Measurements from ENCODE around the gene TNFRSF12A.

TNFRSF12A gene

GRCh38 chr16:3021449-3022207 lies 1.5 kb downstream of the TNFRSF12A start:
- TF ChIP-seq CTCF (IDR thresholded peaks at IDR 0.05; ENCODE audit: low read depth, low read length, missing control alignments): peak; percentile 46
- peak overlapping the region; percentile 68 for H3K4me3 ChIP-seq (ENCODE audit: low read depth, low read length)
- DNase-seq (ENCODE audit: low read depth): no peak

- no peak for TF ChIP-seq CTCF (IDR thresholded peaks at IDR 0.05; ENCODE audit: low read depth, low read length, missing control alignments)
- H3K4me3 ChIP-seq (ENCODE audit: low read depth, low read length): no peak overlapping the region
- DNase-seq (ENCODE audit: low read depth): no peak
Observed at GRCh38 chr16:3022208-3022683, 2.1 kb downstream of the TNFRSF12A start.

- DNase-seq (ENCODE audit: low read depth): no peak
- TF ChIP-seq CTCF (IDR thresholded peaks at IDR 0.05; ENCODE audit: low read depth, low read length, missing control alignments): no peak
- H3K4me3 ChIP-seq (ENCODE audit: low read depth, low read length): peak overlapping the region; percentile 69
Observed at GRCh38 chr16:3022684-3023414, 2.7 kb downstream of the TNFRSF12A start.

GRCh38 chr16:3023415-3023668 lies 3.2 kb downstream of the TNFRSF12A start:
- DNase-seq (ENCODE audit: low read depth): no peak
- H3K4me3 ChIP-seq (ENCODE audit: low read depth, low read length): peak overlapping the region; percentile 69
- no peak for TF ChIP-seq CTCF (IDR thresholded peaks at IDR 0.05; ENCODE audit: low read depth, low read length, missing control alignments)

GRCh38 chr16:3023669-3024478 lies 3.7 kb downstream of the TNFRSF12A start, which contains the start of the genes HCFC1R1 and THOC6:
Gene HCFC1R1 (minus strand): TSS chr16:3023942. CDS start chr16:3023941, 1 bp downstream.
Gene THOC6 (plus strand): TSS chr16:3024035. CDS start chr16:3024327, 292 bp downstream.
- TF ChIP-seq CTCF (IDR thresholded peaks at IDR 0.05; ENCODE audit: low read depth, low read length, missing control alignments): no peak
- H3K4me3 ChIP-seq (ENCODE audit: low read depth, low read length): peak within 1 kb of the TSS; percentile 69
- peak; percentile 98 for DNase-seq (ENCODE audit: low read depth)

- H3K4me3 ChIP-seq (ENCODE audit: low read depth, low read length): no peak overlapping the region
- TF ChIP-seq CTCF (IDR thresholded peaks at IDR 0.05; ENCODE audit: low read depth, low read length, missing control alignments): no peak
- no peak for DNase-seq (ENCODE audit: low read depth)
Observed at GRCh38 chr16:3025032-3026002, 5.1 kb downstream of the TNFRSF12A start.

Measured in GM12864 (cell line).